Activated CD4-positive, alpha-beta T cell treated with anti-CD3 and anti-CD28 coated beads, Interleukin-2, amount 50 U/mL, for 24 hours (primary cell): ENCODE results near the gene KNDC1.

Source experiments
- DNase-seq, 2 donors: peaks; one replicate each; pipeline ENCODE4 v3.0.0-alpha.2; 2020; ENCODE audit warnings: low read depth in 1 of 2, low spot score in 1 of 2

Gene KNDC1

DNA sequence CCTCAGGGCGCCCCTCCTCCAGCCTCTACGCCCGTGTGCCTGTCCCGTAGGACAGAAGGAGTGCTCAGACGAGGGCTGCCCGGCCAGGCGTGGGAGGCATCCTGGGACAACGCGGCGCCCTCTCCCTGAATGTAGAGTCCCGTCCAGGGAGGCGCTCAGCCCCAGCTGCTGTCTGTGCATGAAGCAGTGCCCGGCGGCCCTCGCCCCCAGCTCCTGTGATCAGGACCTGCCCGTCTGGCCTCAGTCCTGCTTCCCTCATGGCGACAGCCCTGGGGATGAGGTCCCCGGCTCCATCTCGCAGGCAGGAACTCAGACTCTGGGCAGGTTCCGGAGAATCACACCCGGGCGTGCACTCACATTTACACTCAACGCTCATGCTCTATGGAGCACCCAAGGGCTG, 45.1 kb downstream of the KNDC1 start:
- no peak for DNase-seq

DNA sequence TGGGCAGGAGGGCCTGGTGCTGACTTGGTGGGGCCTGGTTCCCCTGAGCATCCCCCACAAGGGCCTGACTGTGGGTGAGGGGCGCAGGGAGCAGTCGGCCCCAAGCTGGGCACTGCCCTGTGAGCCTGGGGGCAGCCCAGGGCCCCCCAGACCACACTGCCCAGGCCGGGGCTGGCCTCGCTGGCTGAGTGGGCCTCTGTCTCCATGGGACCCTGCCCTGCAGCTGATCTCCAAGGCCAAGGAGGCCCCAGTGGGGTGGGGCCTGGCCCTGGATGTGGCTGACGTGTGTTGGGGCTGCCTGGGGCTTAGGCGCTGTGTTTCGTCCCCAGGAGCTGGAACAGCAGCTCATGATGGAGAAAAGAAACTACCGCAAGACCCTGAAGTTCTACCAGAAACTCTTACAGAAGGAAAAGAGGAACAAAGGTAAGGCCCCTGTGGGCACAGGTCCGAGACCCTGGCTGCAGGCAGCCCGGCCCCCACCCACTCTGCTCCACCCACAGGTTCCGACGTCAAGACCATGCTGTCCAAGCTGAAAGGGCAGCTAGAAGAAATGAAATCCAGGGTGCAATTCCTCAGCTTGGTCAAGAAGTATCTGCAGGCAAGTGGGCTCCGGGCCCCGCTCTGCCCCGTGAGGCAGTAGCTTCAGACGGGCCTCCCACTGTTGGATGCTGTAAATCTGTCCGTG, 46.5 kb downstream of the KNDC1 start:
- DNase-seq, result no peak

DNA sequence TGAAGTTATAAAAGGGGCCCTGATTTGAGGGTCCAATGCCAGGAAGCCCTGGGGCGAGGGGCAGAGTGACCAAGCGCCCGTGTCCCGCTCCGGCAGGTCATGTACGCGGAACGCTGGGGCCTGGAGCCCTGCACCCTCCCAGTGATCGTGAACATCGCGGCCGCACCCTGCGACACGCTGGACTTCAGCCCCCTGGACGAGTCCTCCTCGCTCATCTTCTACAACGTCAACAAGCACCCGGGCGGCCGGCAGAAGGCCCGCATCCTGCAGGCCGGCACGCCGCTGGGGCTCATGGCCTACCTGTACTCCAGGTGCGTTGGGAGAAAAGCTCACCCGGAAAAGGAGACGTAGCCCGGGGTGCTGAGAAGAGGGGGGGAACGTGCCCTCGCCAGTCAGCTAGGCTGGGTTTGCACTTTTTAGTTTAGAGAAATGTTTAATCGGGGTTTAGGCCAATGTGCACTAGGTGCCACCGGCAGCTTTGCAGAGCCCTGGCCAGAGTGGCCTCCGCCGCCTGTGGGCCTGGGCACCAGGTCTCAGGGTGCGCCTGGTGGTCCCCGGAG, 47.1 kb downstream of the KNDC1 start:
- DNase-seq, result no peak

DNA sequence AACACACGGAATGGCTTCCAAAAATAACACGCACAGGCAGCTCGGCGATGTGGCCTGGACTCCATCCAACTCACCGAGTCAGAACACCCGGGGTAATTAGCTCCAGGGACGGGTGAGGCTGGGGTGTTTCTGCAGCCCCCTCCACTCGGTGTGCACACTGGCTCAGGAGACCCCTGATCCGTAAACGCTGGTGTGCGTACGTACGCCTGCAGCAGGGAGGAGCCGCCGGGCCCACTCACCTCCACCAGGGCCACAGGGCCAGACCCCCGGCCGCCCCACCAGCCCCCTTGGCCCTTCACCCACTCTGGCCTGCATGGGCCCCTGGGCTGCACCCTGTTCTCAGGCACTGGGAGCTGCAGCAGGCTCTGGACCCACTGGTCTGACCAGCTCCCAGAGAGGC, 47.6 kb downstream of the KNDC1 start:
- no peak for DNase-seq

DNA sequence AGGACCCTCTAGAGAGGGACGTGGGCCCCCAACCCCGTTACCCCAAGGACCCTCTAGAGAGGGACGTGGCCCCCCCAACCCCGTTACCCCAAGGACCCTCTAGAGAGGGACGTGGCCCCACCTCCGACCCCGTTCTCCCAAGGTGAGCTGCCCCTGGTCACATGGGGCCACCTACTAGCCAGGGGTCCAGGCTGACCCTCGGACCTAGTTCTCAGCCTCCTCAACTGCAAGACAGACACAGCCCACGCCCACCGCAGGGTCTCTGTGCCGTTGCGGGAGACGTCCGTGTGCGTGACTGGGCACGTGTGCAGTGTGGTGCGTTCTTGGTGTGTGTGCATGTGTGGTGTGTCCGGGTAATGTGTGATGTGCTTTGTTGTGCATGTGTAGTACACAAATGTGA, 48.4 kb downstream of the KNDC1 start:
- DNase-seq, result no peak

DNA sequence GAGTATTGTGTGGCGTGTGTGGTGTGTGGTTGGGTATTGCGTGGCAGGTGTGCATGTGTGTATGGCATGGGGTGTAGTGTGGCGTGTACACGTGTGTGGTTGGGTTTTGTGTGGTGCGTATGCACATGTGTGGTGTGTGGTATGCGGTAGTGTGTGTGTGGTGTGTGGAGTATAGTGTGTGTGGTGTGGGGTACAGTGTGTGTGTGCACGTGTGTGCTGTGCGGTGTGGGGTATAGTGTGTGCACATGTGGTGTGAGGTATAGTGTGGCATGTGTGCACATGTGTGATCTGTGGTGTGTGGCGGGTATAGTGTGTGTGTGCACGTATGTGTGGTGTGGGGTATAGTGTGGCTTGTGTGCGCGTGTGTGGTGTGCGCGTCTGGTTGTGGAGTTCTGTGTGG, 49.1 kb downstream of the KNDC1 start:
- no peak for DNase-seq

DNA sequence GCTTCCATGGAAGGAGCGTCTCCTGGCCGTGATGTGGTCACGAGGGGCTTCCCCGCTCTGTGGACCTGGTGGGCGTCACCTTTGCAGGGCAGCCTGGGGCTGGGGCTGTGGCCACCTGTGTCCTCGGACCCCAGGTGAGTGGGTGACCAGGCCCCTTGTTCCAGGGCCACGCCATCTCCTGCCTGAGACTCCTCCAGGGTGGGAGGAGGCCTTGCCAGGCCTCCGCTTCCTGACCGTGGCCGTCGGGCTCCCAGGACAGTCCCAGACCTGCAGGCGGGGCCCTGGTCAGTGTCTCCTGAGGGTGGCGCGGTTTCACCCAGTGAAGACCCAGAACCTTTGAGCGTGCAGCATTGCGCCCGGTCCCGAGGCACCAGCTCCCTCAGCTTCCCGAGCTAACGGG, 49.6 kb downstream of the KNDC1 start:
- DNase-seq, result no peak

DNA sequence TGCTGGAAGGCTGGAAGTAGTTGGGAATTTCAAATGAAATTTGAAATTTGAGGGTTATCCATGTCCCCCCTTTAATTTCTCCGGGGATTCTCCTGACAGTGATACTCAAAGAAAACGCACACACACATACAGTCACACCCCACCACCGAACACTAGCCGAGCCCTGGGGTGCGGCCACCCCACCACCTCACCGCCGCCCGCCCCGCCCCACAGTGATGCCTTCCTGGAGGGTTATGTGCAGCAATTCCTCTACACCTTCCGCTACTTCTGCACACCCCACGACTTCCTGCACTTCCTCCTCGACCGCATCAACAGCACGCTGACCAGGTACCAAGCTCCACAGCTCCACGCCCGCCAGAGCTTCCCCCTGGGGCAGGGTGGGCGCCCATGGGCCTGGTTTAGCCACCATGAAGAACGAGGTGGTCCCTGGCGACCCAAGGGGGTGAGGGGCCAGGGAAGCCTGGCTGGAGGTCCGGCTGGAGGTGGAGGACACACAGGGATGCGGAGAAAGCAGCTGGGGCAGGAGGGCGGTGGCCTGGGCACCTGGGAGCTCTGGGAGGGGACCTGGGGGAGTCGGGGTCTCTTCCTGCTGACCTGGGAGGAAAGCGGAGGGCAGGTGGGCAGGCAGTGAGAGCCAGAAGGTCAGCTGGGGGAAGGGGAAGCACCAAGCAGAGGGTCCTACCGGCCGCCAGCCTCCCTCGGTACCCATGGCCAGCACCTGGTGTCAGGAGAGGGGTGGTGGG, 50.5 kb downstream of the KNDC1 start:
- no peak for DNase-seq

DNA sequence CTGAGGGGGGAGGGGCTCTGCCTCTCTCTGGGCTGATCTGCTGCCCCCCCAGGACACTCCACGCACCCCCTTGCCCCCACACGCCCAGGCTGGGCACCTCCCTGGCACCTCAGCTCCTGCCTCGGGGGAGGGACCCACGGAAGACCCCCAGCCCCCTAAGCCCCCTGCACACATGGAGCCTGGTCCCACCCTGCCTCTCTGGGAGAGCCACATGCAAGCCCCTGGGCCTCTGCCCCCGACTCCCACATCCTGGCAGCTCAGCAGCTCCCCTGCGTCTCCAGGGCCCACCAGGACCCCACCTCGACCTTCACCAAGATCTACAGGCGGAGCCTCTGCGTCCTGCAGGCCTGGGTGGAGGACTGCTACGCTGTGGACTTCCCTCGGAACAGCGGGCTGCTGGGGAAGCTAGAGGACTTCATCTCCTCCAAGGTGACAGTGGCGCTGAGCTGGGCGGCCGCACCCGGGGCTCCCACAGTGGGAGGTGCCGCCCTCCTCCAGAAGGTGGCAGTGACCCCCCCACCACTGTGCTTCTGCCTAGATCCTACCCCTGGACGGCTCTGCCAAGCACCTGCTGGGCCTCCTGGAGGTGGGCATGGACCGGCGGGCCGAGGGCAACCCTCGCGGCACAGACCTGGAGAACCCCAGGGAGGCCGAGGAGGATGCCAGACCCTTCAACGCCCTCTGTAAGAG, 51.3 kb downstream of the KNDC1 start:
- DNase-seq, result no peak

DNA sequence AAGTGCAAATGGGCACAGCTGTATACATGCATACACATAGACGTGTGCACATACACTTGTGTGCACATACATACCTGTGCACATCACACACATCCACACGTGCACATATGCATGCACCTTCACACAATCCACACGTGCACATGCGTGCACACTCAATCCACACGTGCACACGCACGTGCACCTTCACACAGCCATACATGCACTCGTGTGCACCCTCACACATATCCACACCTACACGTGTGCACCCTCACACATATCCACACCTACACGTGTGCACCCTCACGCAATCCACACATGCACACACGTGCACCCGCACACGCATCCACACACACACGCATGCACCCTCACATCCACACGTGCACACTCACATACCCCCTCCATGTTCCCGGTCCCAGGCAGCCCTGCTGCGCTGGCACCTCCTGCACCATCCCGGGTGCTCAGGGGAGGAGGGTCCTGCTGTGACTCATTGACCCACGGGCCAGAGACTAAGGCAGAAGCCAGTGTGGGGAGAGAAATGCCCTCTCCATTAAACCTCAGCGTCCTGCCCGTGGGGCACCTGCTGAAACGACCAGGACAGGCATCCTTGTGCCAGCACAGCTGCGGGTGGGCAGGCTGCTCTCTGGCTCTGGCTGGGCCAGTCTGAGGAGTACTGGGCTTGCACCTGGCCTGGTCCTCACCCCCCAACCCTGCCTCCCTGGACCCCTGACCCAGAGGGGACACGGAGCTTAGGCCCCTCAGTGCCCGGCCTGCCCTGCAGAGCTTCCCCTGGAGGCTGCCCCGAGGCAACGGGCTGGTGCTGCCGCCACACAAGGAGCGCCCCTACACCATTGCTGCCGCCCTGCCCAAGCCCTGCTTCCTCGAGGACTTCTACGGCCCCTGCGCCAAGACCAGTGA, 52.2 kb downstream of the KNDC1 start:
- no peak for DNase-seq

DNA sequence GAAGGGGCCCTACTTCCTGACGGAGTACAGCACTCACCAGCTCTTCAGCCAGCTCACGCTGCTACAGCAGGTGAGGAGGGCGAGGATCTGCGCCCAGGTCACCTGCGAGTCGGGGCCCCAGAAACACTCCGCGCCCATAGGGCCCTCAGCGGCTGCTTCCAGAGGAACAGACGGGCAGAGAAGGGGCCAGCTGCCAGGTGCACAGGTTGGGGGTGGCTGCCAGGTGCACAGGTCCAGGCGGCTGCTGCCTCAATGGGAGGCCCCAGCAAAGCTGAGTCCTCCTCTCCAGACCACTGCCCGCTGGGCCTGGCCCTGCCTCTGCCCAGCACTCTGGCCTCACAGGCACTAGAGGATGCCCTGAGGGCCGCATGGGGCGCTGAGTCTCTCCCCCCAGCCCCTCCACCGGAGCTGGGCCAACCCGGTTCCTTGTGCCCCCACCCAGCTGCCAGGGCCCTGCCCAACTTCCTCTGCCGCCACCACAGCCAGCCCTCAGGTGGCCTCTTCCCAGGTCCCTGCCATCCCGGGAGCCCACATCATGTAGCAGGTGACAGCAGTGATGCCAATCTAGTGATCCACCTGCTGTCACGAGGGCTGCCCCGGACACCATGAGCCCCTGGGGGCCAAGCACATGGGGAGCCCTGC, 53.0 kb downstream of the KNDC1 start:
- DNase-seq, result no peak

DNA sequence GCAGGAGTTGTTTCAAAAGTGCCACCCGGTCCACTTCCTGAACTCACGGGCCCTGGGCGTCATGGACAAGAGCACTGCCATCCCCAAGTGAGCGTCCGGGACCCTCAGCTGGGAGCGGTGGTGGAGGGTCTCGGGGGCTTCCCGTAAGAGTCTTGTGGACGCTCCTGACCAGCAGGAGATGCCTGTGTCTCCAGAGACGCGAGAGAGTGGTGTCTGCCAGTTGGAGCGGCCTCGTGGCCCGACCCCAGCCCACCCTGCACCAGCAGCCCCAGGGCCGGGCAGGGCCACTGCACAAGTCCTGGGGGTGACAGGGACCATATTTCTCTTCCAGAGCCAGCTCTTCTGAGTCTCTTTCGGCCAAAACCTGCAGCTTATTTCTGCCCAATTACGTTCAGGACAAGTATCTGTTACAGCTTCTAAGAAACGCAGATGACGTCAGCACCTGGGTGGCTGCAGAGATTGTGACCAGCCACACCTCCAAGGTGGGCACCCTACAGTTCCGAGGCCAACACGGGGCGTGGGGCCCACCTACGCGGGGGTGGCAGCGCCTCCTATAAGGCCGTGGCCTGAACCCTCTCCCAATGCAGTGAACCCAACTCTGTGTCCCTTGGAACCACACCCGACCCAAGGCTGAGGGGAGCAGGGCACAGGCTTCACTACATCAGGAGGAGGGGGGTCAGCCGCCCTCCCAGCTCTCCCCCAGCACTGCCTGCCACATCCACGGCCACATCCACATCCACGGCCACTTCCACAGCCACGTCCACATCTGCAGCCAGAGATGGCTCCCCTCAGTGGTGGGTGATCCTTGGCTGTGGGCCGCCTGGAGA, 53.8 kb downstream of the KNDC1 start:
- DNase-seq, result no peak

DNA sequence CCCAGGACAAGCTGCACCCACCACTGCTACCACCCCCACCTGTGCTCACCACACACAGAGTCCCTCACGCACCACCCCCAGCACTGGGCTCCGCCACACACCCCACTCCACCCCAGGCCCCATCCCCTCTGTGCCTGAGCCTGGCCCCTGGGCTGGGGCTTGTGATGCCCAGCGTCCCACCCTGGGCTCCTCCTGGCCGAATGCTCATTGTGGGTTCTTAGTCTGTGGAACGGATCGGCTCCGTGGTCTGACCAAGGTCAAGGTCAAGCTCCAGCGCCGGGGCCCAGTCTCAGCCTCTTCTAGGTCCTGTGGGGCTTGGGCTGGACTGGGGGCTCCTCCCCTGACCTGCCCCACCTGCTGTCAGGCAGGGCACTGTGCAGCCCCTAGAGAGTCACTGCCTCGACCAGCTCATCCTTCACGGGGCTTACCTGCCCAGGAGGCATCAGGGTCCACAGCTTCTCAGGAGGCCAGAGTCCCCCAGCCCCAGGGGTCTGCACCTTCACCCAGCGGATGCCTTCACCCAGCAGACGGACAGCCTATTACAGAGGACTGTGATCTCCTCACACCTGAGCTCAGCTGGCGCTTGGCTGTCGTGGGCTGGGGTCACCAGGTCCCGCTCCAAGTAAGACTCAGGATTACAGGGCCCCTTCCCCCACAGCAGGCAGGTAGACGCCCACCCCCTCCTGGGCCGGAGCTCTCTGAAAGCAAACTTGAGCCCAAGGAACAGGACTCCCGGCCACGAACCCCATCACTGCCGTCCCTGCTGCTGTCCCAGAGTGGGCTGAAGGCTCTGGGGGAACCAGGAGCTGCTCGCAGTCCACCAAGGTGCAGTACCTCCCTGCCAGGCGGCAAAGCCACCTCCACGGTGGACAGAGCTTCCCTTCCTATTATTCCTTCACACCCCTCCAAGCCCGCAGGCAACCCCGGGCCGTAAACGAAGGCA, 54.7 kb downstream of the KNDC1 start:
- no peak for DNase-seq

DNA sequence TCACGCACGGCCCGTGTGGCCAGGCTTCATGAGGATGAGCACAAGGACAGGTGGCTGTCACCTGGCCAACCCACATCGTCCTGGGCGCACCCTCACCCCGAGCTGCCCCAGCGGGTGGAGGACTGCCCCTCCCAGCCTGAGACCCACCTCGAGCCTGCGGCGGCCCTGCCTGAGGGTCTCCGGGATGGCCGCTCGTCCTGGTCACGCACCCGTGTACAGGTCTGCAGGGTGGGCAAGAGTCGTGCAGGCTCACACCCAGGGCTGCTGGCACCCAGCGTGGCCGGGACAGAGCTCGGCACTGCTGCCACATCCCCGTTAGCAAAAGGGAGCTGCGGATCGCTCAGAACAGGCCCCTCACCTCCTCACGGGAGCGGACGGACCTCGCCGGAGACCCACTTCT, 55.6 kb downstream of the KNDC1 start:
- DNase-seq, result no peak

DNA sequence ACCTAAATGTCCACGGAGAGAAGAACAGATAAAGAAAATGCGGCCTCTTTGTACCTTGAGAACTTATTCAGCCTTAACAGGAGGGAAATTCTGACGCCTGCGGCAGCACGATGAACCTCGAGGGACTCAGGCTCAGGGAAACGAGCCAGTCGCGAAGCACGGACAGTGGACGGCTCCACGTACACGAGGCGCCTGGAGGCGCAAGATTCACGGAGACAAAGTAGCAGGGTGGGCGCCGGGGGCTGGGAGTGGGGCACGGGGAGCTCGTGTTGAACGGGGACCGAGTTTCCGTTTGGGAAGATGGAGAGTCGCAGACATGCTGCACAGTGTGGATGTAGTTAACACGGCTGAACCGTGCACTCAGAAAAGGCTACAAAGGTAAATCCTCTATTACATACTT, 56.8 kb downstream of the KNDC1 start:
- DNase-seq, result no peak

DNA sequence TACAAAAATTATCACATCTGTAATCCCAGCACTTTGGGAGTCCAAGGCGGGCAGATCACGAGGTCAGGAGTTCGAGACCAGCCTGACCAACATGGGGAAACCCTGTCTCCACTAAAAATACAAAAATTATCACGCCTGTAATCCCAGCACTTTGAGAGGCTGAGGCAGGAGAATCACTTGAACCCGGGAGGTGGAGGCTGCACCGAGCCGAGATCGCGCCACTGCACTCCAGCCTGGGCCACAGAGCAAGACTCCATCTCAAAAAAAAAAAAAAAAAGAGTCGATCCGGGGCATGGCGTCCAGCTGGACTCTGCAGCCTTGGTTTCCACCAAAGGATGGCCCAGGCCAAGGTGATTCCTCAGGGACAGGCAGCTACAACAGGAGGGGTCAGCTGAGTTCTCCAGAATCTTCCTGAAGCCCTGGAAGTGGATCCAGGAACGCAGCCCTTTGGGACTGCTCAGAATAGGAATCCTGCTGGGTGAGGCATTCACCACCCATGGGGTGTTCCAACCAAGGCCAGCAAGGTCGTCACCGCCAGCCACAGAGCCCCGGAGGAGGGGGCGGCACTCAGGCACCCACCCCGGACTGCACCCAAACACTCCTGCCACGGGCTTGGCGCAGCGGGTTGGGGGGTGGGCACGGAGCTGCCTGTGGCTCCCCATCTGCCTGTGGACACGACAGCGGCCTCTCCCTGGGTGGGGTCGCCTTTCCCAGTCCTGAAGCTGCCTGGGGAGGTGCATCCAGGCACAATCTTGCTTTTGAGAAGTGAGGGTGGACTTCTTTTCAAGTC, 58.0 kb downstream of the KNDC1 start:
- no peak for DNase-seq

DNA sequence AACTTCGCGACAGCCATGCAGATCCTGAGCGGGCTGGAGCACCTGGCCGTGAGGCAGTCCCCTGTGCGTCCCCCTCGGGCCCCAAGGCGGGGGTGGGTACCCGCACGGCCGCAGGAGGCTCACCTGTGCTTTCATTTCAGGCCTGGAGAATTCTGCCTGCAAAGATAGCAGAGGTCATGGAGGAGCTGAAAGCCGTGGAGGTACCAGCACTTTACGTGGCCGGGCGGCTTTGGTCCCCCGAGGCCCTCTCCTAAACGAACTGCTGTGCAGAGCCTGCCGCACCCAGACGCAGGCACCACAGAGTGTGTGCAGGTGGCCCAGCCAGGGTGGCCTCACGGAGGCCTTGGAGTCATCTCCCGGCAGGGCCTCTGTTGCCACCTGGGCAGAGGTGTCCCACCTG, 58.9 kb downstream of the KNDC1 start:
- no peak for DNase-seq

DNA sequence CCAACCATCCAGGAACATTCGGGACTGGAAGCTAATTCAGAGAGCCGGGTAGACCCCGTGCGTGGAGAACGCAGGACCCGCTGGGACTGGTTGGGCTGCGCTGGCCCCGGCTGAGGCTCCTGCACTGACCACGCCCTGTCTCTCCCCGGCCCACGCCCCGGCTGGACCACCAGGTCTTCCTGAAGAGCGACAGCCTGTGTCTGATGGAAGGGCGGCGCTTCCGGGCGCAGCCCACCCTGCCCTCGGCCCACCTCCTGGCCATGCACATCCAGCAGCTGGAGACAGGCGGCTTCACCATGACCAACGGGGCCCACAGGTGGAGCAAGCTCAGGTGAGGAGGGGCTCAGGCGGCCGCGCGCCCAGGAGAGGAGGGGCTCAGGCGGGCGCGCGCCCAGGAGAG, 59.8 kb downstream of the KNDC1 start:
- DNase-seq, result no peak
